Measurements from ENCODE around the gene MSX2.

The MSX2 gene

GRCh38 chr5:174717826-174718455 is 6.4 kb upstream of the MSX2 start:
- H3K27me3 ChIP-seq (ENCODE audit: control insufficient read depth in 5 of 5, insufficient read depth in 4 of 5, low read length in 5 of 5), result peaks cover 42 to 64% (median 57%) of the 10 kb centered on the region in 5 donors
- H3K27ac ChIP-seq (ENCODE audit: low read depth, low read length), result no peak overlapping the region
- no peaks in the 10 kb centered on the region for H3K9me3 ChIP-seq (ENCODE audit: control insufficient read depth in 5 of 5, low read length in 5 of 5)
- no peak overlapping the region for H3K4me3 ChIP-seq (ENCODE audit: low read depth in 1 of 5, low read length in 5 of 5)
- no peak overlapping the region for H3K9ac ChIP-seq (ENCODE audit: low read length in 5 of 5)
- H3K4me1 ChIP-seq (ENCODE audit: control insufficient read depth in 5 of 5, insufficient read depth in 5 of 5, low read length in 5 of 5), result peaks cover 0 to 13% (median 9%) of the 10 kb centered on the region in 5 donors
- H3K36me3 ChIP-seq (ENCODE audit: control insufficient read depth in 5 of 5, insufficient read depth in 5 of 5, low read length in 5 of 5), result no peaks in the 10 kb centered on the region

- no peak overlapping the region for H3K4me3 ChIP-seq (ENCODE audit: low read depth in 1 of 5, low read length in 5 of 5)
- no peaks in the 10 kb centered on the region for H3K36me3 ChIP-seq (ENCODE audit: control insufficient read depth in 5 of 5, insufficient read depth in 5 of 5, low read length in 5 of 5)
- peaks cover 0 to 20% (median 16%) of the 10 kb centered on the region in 5 donors for H3K4me1 ChIP-seq (ENCODE audit: control insufficient read depth in 5 of 5, insufficient read depth in 5 of 5, low read length in 5 of 5)
- H3K9ac ChIP-seq (ENCODE audit: low read length in 5 of 5), result no peak overlapping the region
- no peaks in the 10 kb centered on the region for H3K9me3 ChIP-seq (ENCODE audit: control insufficient read depth in 5 of 5, low read length in 5 of 5)
- H3K27me3 ChIP-seq (ENCODE audit: control insufficient read depth in 5 of 5, insufficient read depth in 4 of 5, low read length in 5 of 5), result peaks cover 45 to 70% (median 56%) of the 10 kb centered on the region in 5 donors
- no peak overlapping the region for H3K27ac ChIP-seq (ENCODE audit: low read depth, low read length)
These were observed 5.3 kb upstream of the MSX2 start for GRCh38 chr5:174718880-174719610.

DNA sequence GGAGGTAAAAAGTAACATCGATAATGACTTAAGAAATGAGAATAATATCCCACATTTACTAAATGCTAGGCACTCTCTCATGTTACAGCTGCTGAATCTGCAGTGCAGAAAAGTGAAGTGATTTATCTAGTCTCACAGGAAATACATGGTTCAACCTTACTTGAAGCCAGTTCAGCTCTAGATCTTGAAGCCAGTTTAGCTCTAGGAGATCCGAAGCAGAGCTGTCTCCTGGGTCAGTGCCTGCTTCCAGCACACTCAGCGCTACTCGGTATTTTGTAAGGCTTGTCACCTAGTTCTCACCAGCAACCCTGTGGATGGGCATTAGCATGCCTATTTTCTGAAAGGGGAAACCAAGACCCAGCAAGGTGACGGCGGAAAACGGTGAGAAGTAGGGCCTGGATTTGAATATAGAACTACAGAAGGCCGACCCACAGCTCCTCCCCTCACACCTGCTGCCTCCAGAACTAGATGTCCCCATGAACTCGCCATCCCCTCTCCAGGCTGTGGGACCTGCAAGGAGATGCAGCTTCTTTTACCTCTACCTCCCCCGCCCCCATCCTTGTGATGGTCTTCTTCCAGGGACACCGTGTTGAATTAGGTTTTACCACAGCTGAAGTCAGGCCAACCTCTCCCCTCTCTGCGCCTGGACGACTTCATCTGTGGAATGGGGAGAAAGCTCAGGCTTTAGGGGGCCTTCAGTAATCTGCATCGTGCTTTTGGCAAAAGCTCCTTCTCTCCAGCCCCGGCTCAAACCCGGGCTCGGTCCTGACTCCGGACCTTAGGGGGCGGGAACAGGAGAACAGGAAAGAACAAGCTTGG is 4.4 kb upstream of the MSX2 start:
- Histone ChIP-seq H3K27me3 (ENCODE audit: control insufficient read depth in 5 of 5, insufficient read depth in 4 of 5, low read length in 5 of 5) (peaks cover 40 to 71% (median 56%) of the 10 kb centered on the region in 5 donors), H3K9me3 (ENCODE audit: control insufficient read depth in 5 of 5, low read length in 5 of 5) (no peaks in the 10 kb centered on the region), H3K27ac (ENCODE audit: low read depth, low read length) (no peak overlapping the region), H3K36me3 (ENCODE audit: control insufficient read depth in 5 of 5, insufficient read depth in 5 of 5, low read length in 5 of 5) (no peaks in the 10 kb centered on the region), H3K4me1 (ENCODE audit: control insufficient read depth in 5 of 5, insufficient read depth in 5 of 5, low read length in 5 of 5) (peaks cover 0 to 25% (median 21%) of the 10 kb centered on the region in 5 donors), H3K4me3 (ENCODE audit: low read depth in 1 of 5, low read length in 5 of 5) (peak overlapping the region in 4 of 5 donors; percentile 12 to 38 (median 22)), H3K9ac (ENCODE audit: low read length in 5 of 5) (no peak overlapping the region)

GRCh38 chr5:174720612-174721529 is 3.5 kb upstream of the MSX2 start:
- H3K4me3 ChIP-seq (ENCODE audit: low read depth in 1 of 5, low read length in 5 of 5), result peak overlapping the region; percentile 12 to 39 (median 29)
- H3K36me3 ChIP-seq (ENCODE audit: control insufficient read depth in 5 of 5, insufficient read depth in 5 of 5, low read length in 5 of 5), result no peaks in the 10 kb centered on the region
- peaks cover 40 to 75% (median 56%) of the 10 kb centered on the region in 5 donors for H3K27me3 ChIP-seq (ENCODE audit: control insufficient read depth in 5 of 5, insufficient read depth in 4 of 5, low read length in 5 of 5)

DNA sequence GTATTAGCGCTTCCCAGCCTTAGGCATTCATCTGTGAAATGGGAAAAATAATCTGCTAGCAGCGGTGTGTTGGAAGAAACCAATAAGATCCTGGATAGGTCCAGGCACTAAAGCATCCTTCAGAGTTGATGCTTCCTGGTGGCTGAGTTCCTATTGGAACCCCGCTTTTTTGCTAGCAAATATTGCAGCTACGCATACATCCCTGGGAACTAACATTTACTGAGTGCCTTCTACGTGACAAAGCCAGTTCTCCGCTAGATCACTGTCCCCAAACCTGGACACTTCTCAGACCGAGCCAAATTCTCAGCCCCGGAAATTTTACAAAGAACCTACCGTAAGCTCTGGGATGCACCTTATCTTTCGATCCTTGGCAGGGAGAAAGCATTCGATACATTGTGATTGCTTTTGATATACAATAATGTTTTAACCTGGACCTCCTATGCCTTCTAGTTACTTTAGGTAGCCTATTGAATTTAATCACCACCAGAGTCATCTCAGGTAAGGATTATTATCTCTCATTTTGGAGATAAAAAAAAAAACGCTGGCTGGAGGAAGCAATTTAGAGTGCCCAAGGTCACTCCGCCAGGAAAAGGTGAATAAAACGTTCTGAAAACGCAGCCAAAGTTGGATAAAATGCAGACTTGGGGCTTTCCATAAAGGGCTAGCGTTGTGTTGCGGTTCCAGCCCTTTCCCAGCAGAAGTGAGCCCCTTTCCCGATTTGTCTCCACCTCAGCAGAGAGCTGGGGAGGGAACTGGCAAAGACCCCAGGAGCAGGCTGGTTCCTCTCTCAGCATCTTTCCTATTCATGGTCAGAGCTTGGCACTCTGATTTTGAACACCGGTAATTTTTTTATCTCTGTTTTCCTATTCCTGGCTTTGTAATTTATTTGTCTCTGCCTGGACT is 2.6 kb upstream of the MSX2 start:
- Histone ChIP-seq H3K4me3 (ENCODE audit: low read depth in 1 of 5, low read length in 5 of 5) (peak overlapping the region in 1 of 5 donors; percentile 14), H3K4me1 (ENCODE audit: control insufficient read depth in 5 of 5, insufficient read depth in 5 of 5, low read length in 5 of 5) (peaks cover 0 to 36% (median 31%) of the 10 kb centered on the region in 5 donors), H3K9ac (ENCODE audit: low read length in 5 of 5) (no peak overlapping the region), H3K9me3 (ENCODE audit: control insufficient read depth in 5 of 5, low read length in 5 of 5) (no peaks in the 10 kb centered on the region), H3K27me3 (ENCODE audit: control insufficient read depth in 5 of 5, insufficient read depth in 4 of 5, low read length in 5 of 5) (peaks cover 40 to 83% (median 55%) of the 10 kb centered on the region in 5 donors), H3K27ac (ENCODE audit: low read depth, low read length) (no peak overlapping the region), H3K36me3 (ENCODE audit: control insufficient read depth in 5 of 5, insufficient read depth in 5 of 5, low read length in 5 of 5) (no peaks in the 10 kb centered on the region)

More at GRCh38 chr5:174720612-174721529, 3.5 kb upstream of the MSX2 start:
- Histone ChIP-seq H3K9ac (ENCODE audit: low read length in 5 of 5) (no peak overlapping the region), H3K9me3 (ENCODE audit: control insufficient read depth in 5 of 5, low read length in 5 of 5) (no peaks in the 10 kb centered on the region), H3K27ac (ENCODE audit: low read depth, low read length) (no peak overlapping the region), H3K4me1 (ENCODE audit: control insufficient read depth in 5 of 5, insufficient read depth in 5 of 5, low read length in 5 of 5) (peaks cover 0 to 34% (median 29%) of the 10 kb centered on the region in 5 donors)

DNA sequence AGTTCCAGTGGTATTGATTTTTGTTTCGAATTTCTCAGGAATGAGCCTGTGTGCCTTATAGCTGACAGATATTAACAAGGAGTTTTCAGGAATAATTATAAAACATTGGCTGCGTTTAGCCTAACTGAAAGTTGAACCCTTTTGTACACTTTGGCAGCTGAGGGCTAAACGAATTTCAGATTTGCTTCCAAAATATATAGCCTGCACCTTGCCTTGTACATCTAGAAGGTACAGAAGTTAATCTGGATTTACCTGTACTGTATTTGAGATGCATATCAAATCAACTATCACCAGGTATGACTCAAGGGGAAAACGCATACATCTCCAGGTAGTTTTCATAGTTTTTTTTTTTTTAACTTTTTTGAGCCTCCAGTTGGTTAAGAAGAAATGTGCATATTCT is 1.9 kb upstream of the MSX2 start:
- no peak overlapping the region for H3K4me3 ChIP-seq (ENCODE audit: low read depth in 1 of 5, low read length in 5 of 5)
- no peak overlapping the region for H3K9ac ChIP-seq (ENCODE audit: low read length in 5 of 5)
- H3K9me3 ChIP-seq (ENCODE audit: control insufficient read depth in 5 of 5, low read length in 5 of 5), result no peaks in the 10 kb centered on the region
- H3K4me1 ChIP-seq (ENCODE audit: control insufficient read depth in 5 of 5, insufficient read depth in 5 of 5, low read length in 5 of 5), result peaks cover 0 to 36% (median 31%) of the 10 kb centered on the region in 5 donors
- no peaks in the 10 kb centered on the region for H3K36me3 ChIP-seq (ENCODE audit: control insufficient read depth in 5 of 5, insufficient read depth in 5 of 5, low read length in 5 of 5)
- no peak overlapping the region for H3K27ac ChIP-seq (ENCODE audit: low read depth, low read length)
- peaks cover 40 to 87% (median 62%) of the 10 kb centered on the region in 5 donors for H3K27me3 ChIP-seq (ENCODE audit: control insufficient read depth in 5 of 5, insufficient read depth in 4 of 5, low read length in 5 of 5)

DNA sequence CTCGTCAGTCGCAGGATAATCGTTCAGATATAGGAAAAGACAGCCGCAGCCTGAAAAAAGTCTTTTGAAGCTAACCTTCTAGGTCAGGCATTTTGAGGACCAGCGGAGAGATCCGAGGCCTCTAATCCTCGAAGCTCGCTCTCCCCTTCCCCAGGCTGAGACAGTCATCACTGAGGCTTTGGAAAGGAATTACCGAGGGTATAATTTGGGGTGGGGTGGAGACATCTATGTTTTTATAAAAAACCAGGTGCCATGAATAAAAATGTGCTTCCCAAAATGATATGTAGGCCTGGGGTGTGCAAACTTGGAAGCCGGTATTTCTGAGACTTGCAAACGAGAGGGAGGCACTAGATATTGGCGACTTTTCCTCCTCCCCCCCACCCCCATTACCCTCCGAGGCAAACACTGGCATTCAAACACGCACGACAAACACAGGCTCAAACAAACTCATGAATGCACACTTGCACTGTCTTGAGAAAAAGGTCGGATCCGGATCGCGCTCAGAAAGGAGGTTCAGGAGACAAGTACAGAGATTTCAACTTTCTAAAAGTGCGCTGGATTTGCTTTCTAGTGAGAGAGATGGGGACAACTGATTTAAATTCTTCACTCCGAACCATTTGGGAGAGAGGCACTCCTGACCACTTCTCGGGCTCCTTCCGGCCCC is 935 bp upstream of the MSX2 start:
- Histone ChIP-seq H3K27ac (ENCODE audit: low read depth, low read length) (no peak overlapping the region), H3K27me3 (ENCODE audit: control insufficient read depth in 5 of 5, insufficient read depth in 4 of 5, low read length in 5 of 5) (peaks cover 34 to 81% (median 56%) of the 10 kb centered on the region in 5 donors), H3K9ac (ENCODE audit: low read length in 5 of 5) (peak overlapping the region in 2 of 5 donors; percentile 12 to 71)

GRCh38 chr5:174723979-174724483 is 351 bp upstream of the MSX2 start:
- Histone ChIP-seq H3K9me3 (ENCODE audit: control insufficient read depth in 5 of 5, low read length in 5 of 5) (no peaks in the 10 kb centered on the region), H3K4me1 (ENCODE audit: control insufficient read depth in 5 of 5, insufficient read depth in 5 of 5, low read length in 5 of 5) (peaks cover 0 to 36% (median 31%) of the 10 kb centered on the region in 5 donors), H3K4me3 (ENCODE audit: low read depth in 1 of 5, low read length in 5 of 5) (peak overlapping the region; percentile 67 to 88 (median 78)), H3K36me3 (ENCODE audit: control insufficient read depth in 5 of 5, insufficient read depth in 5 of 5, low read length in 5 of 5) (no peaks in the 10 kb centered on the region), H3K27ac (ENCODE audit: low read depth, low read length) (no peak overlapping the region), H3K27me3 (ENCODE audit: control insufficient read depth in 5 of 5, insufficient read depth in 4 of 5, low read length in 5 of 5) (peaks cover 34 to 75% (median 52%) of the 10 kb centered on the region in 5 donors), H3K9ac (ENCODE audit: low read length in 5 of 5) (peak overlapping the region in 3 of 5 donors; percentile 12 to 71 (median 62))

More for the DNA sequence above, 935 bp upstream of the MSX2 start:
- H3K4me1 ChIP-seq (ENCODE audit: control insufficient read depth in 5 of 5, insufficient read depth in 5 of 5, low read length in 5 of 5), result peaks cover 0 to 36% (median 31%) of the 10 kb centered on the region in 5 donors
- no peaks in the 10 kb centered on the region for H3K36me3 ChIP-seq (ENCODE audit: control insufficient read depth in 5 of 5, insufficient read depth in 5 of 5, low read length in 5 of 5)
- peak overlapping the region; percentile 67 to 88 (median 78) for H3K4me3 ChIP-seq (ENCODE audit: low read depth in 1 of 5, low read length in 5 of 5)
- no peaks in the 10 kb centered on the region for H3K9me3 ChIP-seq (ENCODE audit: control insufficient read depth in 5 of 5, low read length in 5 of 5)
